GM21786 (cell line): ENCODE measurements around the gene LGR5.
"Not testable (repeated sequence)": the region's sequence is repeated elsewhere in the genome, so short reads cannot be mapped to it uniquely, and the experiment has no call there.

Experiments
- ATAC-seq: cut with Tn5 transposase; IDR thresholded peaks from one replicate; pipeline ENCODE4 v1.9.1; 2021; ENCODE audit not compliant: unreplicated experiment

The LGR5 gene

DNA sequence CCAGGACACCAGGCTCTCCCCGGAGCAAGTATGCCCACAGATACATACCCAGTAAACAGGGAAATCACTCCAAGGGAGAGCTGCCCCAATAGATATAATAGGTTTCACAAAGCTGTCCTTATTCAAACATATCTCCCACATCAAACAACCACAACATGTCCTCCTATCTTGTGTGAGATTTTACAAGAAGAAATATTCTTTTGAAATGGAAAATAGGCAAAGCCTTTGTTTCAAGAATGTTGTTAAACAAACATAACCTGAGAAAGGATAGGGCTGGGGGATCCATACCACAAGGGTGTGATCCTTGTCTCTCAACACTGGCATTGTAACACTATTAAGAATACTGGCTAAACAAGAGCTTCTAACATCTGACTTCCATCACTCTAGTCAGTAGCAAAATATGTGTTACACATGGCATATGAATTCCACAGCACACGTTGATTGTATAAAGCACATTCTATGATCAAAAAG, 32.9 kb downstream of the LGR5 start:
- ATAC-seq: no peak

DNA sequence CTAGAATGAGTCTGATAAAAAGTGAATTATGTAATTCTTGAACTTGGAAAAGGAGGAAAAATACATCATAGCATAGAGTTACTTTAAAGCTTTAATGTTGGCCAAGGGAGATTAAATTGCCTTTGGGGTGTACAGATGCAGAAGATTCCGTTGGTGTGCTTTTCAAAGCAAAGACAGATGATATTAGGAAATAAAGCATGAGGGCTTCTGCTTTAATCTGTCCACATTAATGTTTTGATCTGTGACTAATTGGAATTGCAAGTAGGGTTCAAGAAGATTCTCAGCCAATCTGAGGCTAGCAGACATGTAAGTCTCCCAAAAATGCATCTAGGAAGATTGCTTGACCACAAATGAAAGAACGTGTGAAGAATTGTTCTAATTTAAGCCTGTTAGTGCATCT, 35.2 kb downstream of the LGR5 start:
- ATAC-seq: no peak

DNA sequence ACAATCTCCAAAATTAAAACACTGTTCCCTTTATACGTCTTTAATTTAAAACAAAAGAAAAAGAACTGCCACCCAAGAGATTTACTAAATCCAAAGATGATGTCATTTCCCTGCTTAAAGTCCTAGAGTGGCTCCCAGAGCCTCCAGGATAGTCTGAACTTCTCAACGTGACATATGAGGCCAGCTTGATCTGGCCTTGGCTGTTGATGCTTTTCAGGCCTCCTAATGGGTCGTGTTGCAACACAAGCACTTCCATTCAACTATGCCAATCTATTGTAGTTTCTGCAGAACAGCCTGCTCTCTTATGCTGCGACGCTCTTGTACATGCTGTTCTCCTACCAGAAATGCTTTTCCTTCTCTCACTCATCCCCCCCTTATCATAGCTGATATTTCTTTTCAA, 35.7 kb downstream of the LGR5 start:
- no peak for ATAC-seq

DNA sequence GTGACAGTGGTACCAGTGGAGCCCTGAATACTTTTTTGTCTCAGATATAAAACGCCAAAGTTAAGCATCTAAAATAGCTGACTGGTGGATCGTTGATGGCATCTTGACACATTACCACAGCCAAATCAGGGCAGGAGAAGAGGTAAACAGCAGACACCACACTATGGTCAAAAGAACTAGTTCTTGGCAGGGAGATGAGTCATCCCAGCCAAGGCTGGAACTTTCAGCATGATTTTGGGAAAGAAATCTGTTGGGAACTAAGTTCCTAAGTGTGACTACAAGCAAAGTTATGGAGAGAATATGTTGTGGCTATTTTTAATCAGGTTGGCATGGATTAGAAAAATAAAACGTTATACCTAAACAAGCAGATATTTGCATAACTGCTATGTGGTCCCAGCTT, 36.9 kb downstream of the LGR5 start:
- ATAC-seq: no peak

DNA sequence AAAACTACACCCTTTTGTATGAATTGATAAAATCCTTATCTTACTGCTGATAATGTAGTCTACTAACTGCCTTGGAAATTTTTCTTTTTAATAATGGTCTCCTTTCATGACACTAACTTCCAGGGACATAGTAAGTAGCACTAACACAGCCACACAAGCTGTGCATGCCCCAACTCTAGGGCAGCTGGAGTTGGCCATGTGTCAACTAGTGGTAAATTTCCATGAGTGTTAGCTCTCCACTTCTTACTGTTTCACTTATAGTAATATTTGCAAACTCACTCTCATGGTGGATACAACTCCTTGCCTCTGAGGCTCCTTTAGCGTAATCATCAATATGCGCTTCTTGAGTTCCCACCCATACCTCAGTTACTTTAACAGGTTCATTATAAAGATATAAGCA, 38.0 kb downstream of the LGR5 start:
- no peak for ATAC-seq

DNA sequence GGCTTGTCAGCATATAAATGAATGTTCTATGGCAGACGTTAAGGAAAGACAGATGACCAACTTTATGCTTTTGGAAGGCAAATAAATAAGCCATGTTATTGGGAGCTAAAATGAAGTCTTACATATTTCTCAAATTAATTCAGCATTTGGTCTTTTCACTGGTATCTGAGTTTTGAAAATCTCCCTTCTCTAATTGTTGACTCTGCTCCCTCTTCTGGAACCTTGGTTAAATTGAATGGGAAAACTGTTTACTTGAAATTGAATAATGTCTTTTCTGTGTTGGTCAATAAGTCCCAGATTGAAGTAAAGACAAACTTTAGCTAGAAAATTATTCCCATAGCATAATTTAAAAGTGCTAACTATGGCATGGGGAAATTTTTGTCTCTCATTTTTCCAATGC, 38.7 kb downstream of the LGR5 start:
- no peak for ATAC-seq

DNA sequence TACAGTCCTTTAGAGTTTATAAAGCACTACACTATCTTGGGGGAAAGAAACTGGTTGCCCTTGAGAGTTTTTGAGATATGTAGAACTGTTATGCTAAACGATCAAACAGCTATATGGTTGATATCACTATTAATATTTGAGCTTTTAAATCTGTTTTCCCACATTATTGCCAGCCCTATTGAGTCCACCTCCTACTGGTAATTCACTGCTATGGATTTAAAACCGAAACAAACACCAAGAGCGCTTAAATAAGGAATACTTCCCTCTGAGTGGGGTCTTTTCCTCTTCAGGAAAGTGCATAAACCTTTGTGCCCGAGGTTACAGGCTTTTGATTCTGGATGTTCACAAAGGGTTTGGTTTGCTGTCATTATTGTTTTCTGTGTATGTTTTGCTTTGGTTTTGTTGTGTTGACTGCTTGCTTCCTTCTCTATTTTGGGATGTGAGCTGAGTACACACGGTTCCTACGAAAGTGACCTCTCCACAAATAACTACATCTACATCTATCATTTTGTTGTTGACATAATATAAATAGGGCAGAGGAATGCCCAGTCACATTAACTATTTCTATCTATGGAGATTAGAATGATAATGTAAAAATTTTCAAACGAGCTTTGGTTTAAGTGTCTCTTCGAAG, 44.8 kb downstream of the LGR5 start:
- ATAC-seq: no peak

DNA sequence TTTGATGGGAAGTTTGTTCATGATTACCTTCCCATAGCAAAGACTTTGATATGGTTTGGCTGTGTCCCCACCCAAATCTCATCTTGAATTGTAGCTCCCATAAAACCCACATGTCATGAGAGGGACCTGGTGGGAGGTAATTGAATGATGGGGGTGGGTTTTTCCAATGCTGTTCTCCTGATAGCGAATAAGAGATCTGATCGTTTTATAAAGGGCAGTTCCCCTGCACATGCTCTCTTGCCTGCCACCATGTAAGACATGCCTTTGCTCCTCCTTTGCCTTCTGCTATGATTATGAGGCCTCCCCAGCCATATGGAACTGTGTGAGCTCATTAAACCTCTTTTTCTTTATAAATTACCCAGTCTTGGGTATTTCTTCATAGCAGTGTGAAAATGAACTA, 51.2 kb downstream of the LGR5 start:
- ATAC-seq: not testable (repeated sequence)

DNA sequence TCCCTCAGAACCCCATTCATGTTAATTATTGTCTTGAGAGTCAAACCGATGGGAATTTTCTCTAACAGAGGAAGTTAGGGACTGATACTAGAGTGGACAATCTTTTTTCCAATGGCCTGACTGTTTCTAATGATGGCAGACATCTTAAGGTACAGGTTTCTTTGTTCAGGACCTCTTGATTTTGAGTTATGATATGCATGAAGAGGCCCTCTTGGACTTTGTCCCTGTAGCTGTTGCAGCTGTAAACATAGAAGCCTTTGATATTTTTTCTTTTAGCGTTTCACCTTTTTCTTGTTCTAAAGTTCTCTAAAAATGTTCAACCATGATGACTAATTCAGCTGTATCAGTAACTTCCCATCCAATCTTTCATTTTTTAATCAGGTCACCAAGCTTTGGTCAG, 53.0 kb downstream of the LGR5 start:
- no peak for ATAC-seq

DNA sequence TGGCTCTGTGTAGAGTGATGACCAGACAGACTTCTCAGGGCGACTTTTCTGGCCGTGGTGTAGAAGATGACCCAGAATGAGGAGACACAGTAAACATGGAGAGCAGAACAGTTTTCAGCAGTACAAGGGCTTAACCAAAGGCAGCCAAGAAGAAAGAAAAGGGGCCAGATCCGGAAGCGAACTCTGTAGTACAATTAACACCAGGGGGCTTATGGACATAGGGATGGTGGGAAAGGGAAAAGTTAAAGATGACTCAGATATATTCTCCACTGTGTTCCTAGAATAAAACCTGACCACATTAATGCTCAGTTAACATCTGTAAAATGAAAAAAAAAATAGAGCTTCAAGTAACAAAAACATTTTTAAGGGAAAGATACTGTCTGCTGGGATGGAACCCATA, 60.2 kb downstream of the LGR5 start:
- no peak for ATAC-seq

DNA sequence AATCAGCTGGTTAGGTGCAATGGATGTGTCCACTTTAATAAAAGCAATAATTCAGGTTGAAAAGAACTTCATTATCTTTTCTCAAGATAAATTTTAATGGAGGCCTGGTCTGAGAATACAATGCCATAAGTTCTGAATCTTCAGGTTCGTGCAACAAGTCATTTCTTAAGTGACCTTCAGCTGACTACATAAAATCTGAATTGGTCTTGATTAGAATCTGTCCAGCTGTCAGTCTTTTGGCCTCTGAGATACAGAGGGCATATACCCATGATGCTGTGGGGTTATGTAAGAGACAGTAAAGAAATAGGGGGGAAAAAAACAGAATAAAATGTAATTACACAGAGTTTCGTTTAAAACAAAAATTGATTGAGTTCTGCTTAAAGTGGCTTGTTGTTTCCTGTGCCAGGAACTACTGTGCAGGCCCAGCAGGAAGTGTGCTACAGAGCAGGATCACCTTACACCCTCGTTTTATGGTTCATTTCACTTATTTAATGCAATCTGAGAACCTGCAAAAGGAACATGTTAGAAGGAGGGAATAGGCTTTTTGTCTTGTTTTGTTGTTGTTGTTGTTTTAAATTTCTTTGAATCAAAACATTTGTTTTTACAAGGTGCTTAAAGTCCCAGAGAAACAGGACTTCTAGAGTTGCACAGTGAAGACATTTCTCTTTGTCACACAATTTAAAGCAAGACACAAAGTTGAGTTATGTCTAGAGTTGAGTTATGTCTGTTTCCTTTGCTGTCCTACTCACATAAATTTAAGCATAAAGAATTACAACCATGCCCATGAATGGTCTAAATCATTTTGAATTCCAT, 64.2 kb downstream of the LGR5 start:
- no peak for ATAC-seq

DNA sequence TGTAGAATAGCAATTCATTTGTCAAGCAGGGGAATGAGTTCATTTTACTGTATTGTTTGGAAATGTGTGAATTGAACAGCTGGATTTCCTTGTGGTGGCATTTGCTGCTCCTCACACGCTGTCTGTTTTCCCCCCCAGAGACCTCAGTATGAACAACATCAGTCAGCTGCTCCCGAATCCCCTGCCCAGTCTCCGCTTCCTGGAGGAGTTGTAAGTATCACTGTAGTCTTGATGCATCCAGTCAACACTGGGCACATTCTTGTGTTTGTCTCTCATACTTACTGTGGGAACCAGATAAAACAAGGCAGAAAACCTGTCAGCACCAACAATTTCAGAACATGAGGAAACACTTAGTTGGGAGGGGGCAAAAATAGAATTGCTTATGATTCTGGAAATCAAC, 64.9 kb downstream of the LGR5 start:
- ATAC-seq: no peak

DNA sequence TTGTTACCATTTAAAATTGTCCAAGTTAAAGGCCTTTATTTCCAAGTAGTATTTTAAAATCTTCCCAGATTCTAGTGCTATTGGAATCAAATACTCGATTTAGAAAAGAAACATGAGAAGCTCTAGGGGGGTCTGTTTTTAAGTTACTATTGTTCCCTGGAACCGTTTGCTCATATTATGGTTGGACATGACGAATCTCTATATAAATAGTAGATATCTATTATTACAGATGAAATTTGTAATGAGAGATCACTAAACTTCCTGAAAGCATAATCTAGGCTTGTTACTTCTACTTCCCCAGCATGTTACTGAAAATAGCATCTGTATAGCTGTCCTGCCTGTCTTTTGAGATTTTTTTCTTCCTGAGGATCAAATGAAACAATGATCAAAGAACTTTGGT, 70.1 kb downstream of the LGR5 start:
- no peak for ATAC-seq

DNA sequence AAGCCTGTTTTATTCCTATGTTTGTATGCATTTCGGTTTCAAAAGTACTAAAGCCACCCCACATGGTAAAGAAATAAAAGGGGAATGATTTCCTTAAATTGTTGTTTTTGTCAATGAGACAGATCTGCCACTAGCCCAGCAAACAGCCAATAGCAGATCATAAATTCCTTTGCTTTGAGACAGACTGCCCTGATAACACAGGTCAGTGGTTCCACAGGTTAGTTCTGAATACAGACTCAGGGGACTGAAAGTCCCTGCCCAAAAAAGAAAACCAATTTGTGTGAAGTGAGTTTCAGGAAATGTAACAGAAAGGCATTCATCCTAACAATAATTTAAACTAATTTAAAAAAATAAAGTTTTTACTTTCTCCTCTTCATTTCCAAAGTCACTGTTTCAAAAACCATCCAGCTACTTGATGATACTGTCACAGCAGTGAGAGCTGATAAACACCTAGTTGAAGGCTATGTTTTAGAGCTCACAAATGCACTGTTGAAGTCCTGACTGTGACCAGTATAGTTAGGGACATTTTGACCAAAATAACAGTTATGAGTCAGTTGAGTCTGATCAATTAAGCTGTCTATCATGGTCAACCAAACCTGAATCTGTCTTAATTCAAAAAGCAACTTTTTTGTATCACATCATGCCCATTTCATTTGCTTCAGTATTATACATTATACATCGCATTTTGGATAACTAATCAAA, 77.7 kb downstream of the LGR5 start:
- no peak for ATAC-seq

DNA sequence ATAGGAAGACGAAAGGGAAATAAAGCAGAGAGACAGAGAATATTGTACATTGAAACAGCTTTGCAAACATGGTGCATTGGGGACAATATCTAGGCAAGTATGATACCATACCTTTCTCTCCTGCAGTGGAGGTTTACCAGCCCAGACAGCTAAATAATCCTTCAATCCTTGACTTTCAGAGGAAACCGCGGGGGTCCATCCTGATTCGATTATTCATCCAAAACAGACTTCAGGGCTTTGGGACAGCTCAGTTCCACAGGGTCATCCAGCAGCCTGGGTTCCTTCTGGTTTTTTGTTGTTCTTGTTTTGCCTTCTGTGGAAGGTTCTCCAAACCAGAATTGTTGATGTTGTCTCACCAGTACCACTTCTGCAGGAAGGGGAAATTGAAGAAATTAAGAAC, 81.5 kb downstream of the LGR5 start:
- no peak for ATAC-seq

DNA sequence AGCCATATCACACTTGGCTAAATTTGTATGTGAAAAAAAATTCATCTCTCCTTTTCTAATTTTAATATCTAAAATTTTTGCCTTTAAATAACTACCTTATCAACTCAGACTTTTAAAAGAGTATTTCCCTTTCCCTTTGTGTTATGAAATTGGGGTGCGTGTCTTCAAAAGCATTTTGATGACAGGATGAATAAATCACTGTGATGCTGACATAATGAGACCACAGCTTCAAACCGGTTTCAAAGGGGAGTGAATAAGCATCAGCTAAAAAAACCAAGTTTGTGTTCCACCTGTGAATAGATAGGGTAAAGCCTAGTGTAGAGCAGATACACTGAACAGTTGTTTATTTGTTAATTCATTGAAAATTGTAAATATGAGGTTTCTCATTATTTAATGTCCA, 85.0 kb downstream of the LGR5 start:
- no peak for ATAC-seq

DNA sequence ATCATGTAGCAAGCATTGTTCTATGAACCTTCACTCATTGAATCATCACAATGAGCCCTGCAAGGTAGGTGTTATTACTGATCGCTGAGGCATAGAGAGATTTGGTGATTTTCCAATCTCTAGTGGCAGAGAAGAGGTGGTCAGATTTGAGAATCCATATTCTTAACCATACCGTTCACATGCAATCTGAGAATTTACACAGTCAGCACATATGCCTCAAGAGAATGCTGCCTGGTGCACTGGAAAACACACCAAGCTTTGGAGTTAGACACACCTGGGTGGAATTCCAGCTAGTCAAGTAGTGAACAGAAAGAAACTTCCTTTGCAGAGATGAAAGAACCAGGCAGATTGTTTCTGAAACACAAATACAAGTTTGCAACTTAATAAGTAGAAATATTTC, 94.1 kb downstream of the LGR5 start:
- ATAC-seq: no peak

DNA sequence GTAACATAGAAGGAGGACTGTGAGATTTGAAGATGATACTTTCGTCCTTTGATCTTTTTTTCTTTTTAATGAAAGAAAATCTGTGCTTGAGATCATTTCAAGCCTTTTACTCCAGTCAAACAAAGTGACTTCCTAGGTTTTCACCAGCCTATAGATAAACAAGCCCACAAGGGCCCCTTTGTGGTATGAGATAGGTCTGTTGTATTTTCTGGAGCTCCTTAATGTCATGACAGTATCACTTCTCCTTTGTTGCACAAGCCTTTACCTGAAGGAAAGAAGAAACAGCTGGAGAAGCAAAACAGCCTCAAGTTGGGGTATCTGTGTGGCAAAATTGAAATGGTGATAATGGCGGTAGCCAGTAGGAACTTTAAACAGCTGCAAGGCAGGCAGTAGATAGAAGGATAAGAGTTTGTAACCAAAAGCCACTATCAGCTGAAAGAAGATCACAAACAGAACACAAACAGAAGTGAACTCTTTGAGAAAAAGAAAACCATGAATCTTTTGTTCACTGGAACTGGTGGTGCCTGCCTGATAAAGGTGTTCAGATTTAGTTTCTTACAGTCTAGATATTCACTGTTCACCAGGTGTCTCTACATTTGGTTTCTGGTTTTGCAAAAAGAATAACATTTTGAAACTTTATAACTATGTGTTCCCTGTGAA, 96.8 kb downstream of the LGR5 start:
- peak; percentile 61 for ATAC-seq

DNA sequence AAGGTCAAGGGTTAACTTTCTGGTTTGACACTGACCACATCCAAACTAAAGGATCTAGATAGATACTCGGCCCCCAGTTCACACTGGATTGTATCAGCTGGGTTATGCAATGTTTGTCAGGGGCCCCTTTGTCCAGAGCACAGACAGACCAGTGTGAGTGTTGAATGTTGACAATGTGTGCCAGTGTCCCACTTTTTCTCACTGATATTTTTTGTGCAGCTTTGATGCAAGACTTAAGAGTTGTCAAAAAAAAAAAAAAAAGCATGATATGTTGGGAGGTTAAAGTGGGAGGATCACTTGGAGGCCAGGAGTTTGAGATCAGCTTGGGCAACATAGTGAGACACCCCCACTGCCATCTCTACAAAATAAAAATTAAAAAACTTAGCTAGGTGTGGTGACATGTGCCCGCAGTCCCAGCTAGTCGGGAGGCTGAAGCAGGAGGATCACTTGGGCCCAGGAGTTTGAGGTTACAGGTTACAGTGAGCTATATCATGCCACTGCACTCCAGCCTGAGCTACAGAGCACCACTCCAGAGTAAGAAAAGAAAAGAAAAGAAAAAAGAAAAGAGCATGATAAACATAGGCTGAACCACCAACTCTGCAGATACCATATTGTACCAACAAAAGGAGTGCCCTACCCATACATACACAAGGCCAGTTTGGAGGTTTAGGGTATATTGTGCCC, 97.5 kb downstream of the LGR5 start:
- ATAC-seq: no peak

DNA sequence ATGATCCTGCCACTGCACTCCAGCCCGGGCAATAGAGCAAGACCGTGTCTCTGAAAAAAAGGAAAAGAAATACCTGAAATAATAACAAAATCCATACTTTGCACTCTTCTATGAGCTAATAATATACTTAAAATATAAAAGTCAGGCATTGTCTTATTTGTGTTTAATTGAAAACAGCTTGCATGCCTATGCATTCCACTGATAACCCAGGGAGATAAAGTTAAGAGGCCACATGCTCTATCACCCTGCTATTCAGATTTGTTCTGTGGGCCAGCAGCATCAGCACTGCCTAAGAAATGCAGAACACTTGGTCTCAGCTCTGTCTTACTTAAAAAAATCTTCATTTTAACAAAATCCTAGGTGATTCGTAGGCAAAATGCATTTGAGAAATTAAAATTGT, 99.2 kb downstream of the LGR5 start:
- no peak for ATAC-seq

DNA sequence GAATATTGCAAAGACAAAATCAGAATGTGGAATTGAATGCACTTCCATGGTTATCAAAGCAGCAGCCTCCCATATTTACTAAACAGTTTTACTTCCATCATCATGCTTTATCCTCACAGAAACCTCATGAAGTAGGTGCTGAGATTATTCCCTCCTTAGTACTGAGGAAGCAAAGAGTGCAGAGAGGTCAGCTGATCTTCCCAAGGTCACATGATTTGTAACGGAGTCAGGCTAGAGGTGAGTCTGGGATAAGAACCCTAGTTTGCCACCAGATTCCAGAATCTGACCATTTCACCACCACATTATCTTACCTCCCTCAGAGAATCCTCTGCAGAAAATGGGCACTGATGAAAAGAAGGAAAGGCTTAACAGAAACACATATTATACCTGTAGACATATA, 102.0 kb downstream of the LGR5 start:
- no peak for ATAC-seq
